GM12878 (cell line): ENCODE data around the gene SLC24A3.

ENCODE experiments used
- BHLHE40 ChIP-seq, 2 experiments: fragments of 450-650 bp in 1 of 2; IDR thresholded peaks; 2 replicates each; pipeline ENCODE4 v1.6.1; 2011 to 2017; ENCODE audit warnings: low read depth in 2 of 2, borderline replicate concordance in 1 of 2, improper control_type of control experiment in 1 of 2, low read length in 1 of 2, mild to moderate bottlenecking in 1 of 2
- CEBPB ChIP-seq, 2 experiments: fragments of 150-350 bp in 1 of 2; IDR thresholded peaks; 2 replicates each; pipeline ENCODE4 v1.6.1; 2012 to 2014; ENCODE audit warnings: low read depth in 2 of 2, low read length in 2 of 2, borderline replicate concordance in 1 of 2, inconsistent platforms in 1 of 2
- CTCF ChIP-seq, 3 experiments: IDR thresholded peaks in 2 of 3; conservative IDR thresholded peaks in 1 of 3; 2 replicates each; pipeline ENCODE4 v1.5.1; 2011; ENCODE audit warnings: low read depth in 3 of 3, low read length in 3 of 3, mild to moderate bottlenecking in 3 of 3, control low read depth in 2 of 3, moderate library complexity in 2 of 3, inconsistent platforms in 1 of 3, mixed read lengths in 1 of 3; ENCODE audit not compliant: control insufficient read depth in 2 of 3, insufficient read depth in 1 of 3; ENCODE audit errors: extremely low read depth in 1 of 3
- EP300 ChIP-seq, 2 experiments: fragments of 150-350 bp in 1 of 2; IDR thresholded peaks; 2 replicates each; pipeline ENCODE4 v1.6.1; 2011 to 2012; ENCODE audit warnings: low read depth in 2 of 2, low read length in 2 of 2, borderline replicate concordance in 1 of 2, improper control_type of control experiment in 1 of 2, inconsistent platforms in 1 of 2; ENCODE audit not compliant: control insufficient read depth in 1 of 2
- NR2C1 ChIP-seq: fragments of 450-650 bp; IDR thresholded peaks from 2 replicates; pipeline ENCODE4 v1.6.1; 2017; ENCODE audit warnings: antibody characterized with exemption, mild to moderate bottlenecking, moderate library complexity
- POLR2A ChIP-seq: IDR thresholded peaks from 2 replicates; pipeline ENCODE4 v1.6.1; 2011; ENCODE audit warnings: low read depth, mild to moderate bottlenecking, low read length

DNA sequence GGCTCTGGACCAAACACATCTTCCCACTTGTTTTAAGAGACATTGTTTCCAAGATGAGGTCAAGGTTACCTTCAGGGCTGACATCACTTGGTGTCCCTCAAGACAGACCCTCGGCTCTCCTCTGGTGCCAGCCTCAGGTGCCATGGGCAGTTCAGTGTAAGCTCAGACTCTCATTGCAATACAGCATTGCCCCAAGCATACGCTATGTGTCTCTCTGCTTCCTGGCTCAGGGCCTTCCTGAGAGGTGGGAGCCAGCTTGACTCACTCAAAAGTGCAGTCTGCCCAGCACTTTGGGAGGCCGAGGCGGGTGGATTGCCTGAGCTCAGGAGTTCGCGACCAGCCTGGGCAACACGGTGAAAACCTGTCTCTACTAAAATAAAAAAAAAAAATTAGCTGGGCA, 51.7 kb downstream of the SLC24A3 start:
- TF ChIP-seq NR2C1 (no peak), CTCF (IDR thresholded peaks at IDR 0.05 in 2 of 3, conservative IDR thresholded peaks at IDR 0.05 in 1 of 3; ENCODE audit: control insufficient read depth in 2 of 3, extremely low read depth in 1 of 3, insufficient read depth in 1 of 3, low read depth in 3 of 3, low read length in 3 of 3) (no peak), EP300 (IDR thresholded peaks at IDR 0.05; ENCODE audit: borderline replicate concordance in 1 of 2, control insufficient read depth in 1 of 2, low read depth in 2 of 2, low read length in 2 of 2) (no peak), BHLHE40 (IDR thresholded peaks at IDR 0.05; ENCODE audit: borderline replicate concordance in 1 of 2, low read depth in 2 of 2, low read length in 1 of 2) (no peak), POLR2A (no peak), CEBPB (IDR thresholded peaks at IDR 0.05; ENCODE audit: borderline replicate concordance in 1 of 2, low read depth in 2 of 2, low read length in 2 of 2) (no peak)
